ENCODE data around the gene OBSCN.

Gene OBSCN

GRCh38 chr1:228279011-228279721, 71.3 kb downstream of the OBSCN start:
- no peak for DNase-seq (ENCODE audit: low read depth)

- no peak for DNase-seq (ENCODE audit: low read depth)
These were observed 71.9 kb downstream of the OBSCN start for GRCh38 chr1:228279722-228280105.

- no peak for DNase-seq (ENCODE audit: low read depth)
These were observed 72.5 kb downstream of the OBSCN start for GRCh38 chr1:228280106-228280901.

- no peak for DNase-seq (ENCODE audit: low read depth)
These were observed 73.2 kb downstream of the OBSCN start for GRCh38 chr1:228280961-228281591.

GRCh38 chr1:228281631-228282328, 73.9 kb downstream of the OBSCN start:
- no peak for DNase-seq (ENCODE audit: low read depth)

- DNase-seq (ENCODE audit: low read depth) = no peak
These were observed 74.6 kb downstream of the OBSCN start for GRCh38 chr1:228282329-228283042.

GRCh38 chr1:228283043-228283371, 75.2 kb downstream of the OBSCN start:
- no peak for DNase-seq (ENCODE audit: low read depth)

GRCh38 chr1:228283476-228284147, 75.8 kb downstream of the OBSCN start:
- DNase-seq (ENCODE audit: low read depth) = no peak

GRCh38 chr1:228284148-228284495, 76.3 kb downstream of the OBSCN start:
- DNase-seq (ENCODE audit: low read depth) = no peak

GRCh38 chr1:228284521-228284920, 76.7 kb downstream of the OBSCN start:
- no peak for DNase-seq (ENCODE audit: low read depth)

GRCh38 chr1:228285661-228286504, 78.0 kb downstream of the OBSCN start:
- no peak for DNase-seq (ENCODE audit: low read depth)

- no peak for DNase-seq (ENCODE audit: low read depth)
These were observed 78.9 kb downstream of the OBSCN start for GRCh38 chr1:228286505-228287417.

- no peak for DNase-seq (ENCODE audit: low read depth)
These were observed 79.9 kb downstream of the OBSCN start for GRCh38 chr1:228287541-228288425.

GRCh38 chr1:228288536-228289238, 80.8 kb downstream of the OBSCN start:
- no peak for DNase-seq (ENCODE audit: low read depth)

- DNase-seq (ENCODE audit: low read depth) = no peak
These were observed 81.5 kb downstream of the OBSCN start for GRCh38 chr1:228289239-228289849.

GRCh38 chr1:228289996-228290881, 82.4 kb downstream of the OBSCN start:
- DNase-seq (ENCODE audit: low read depth) = no peak

All from stimulated activated CD8-positive, alpha-beta memory T cell treated with anti-CD3 and anti-CD28 coated beads, Interleukin-7, amount 100 ng/mL, for 24 hours (primary cell).